Measurements from ENCODE around the gene DDX11. TPM values are rescaled to one million over a fixed set of nuclear protein-coding genes. Genes with fewer than 3 reads are reported as not detected.
"Not testable (repeated sequence)": the region's sequence is repeated elsewhere in the genome, so short reads cannot be mapped to it uniquely, and the experiment has no call there.

Gene DDX11
- total RNA-seq, 2 experiments from 2014 or later, result 115 to 116 TPM

GRCh38 chr12:31091629-31092028 is 18.0 kb downstream of the DDX11 start:
- H3K9me3 Mint-ChIP-seq; H3K4me1 Mint-ChIP-seq (ENCODE audit: low read depth); DNase-seq; H3K27ac Mint-ChIP-seq; intact Hi-C loops (cut with micrococcal nuclease); H3K4me3 Mint-ChIP-seq; CTCF ChIA-PET; H3K27me3 Mint-ChIP-seq; POLR2A ChIA-PET: not testable (repeated sequence)
- peaks cover 16% of the 10 kb centered on the region for H3K36me3 Mint-ChIP-seq

GRCh38 chr12:31092718-31093117 is 19.1 kb downstream of the DDX11 start:
- H3K4me3 Mint-ChIP-seq; H3K27me3 Mint-ChIP-seq; intact Hi-C loops (cut with micrococcal nuclease); CTCF ChIA-PET; DNase-seq; H3K27ac Mint-ChIP-seq; POLR2A ChIA-PET; H3K9me3 Mint-ChIP-seq; H3K4me1 Mint-ChIP-seq (ENCODE audit: low read depth): not testable (repeated sequence)
- H3K36me3 Mint-ChIP-seq, result peaks cover 18% of the 10 kb centered on the region

- CTCF ChIA-PET; POLR2A ChIA-PET; H3K27me3 Mint-ChIP-seq; H3K27ac Mint-ChIP-seq; H3K9me3 Mint-ChIP-seq; intact Hi-C loops (cut with micrococcal nuclease); H3K4me1 Mint-ChIP-seq (ENCODE audit: low read depth); H3K4me3 Mint-ChIP-seq; DNase-seq: not testable (repeated sequence)
- peaks cover 12% of the 10 kb centered on the region for H3K36me3 Mint-ChIP-seq
Measured at GRCh38 chr12:31095080-31095860, 21.6 kb downstream of the DDX11 start.

GRCh38 chr12:31096251-31097065 is 22.8 kb downstream of the DDX11 start:
- H3K4me1 Mint-ChIP-seq (ENCODE audit: low read depth); H3K9me3 Mint-ChIP-seq; H3K27me3 Mint-ChIP-seq; H3K27ac Mint-ChIP-seq; CTCF ChIA-PET; H3K4me3 Mint-ChIP-seq; intact Hi-C loops (cut with micrococcal nuclease); DNase-seq; POLR2A ChIA-PET: not testable (repeated sequence)
- peaks cover 12% of the 10 kb centered on the region for H3K36me3 Mint-ChIP-seq

- intact Hi-C loops (cut with micrococcal nuclease); POLR2A ChIA-PET; H3K27me3 Mint-ChIP-seq; H3K4me1 Mint-ChIP-seq (ENCODE audit: low read depth); H3K9me3 Mint-ChIP-seq; DNase-seq; H3K4me3 Mint-ChIP-seq; CTCF ChIA-PET; H3K27ac Mint-ChIP-seq: not testable (repeated sequence)
- H3K36me3 Mint-ChIP-seq, result peaks cover 17% of the 10 kb centered on the region
Measured at GRCh38 chr12:31097819-31098218, 24.2 kb downstream of the DDX11 start.

GRCh38 chr12:31098363-31098762 is 24.7 kb downstream of the DDX11 start:
- CTCF ChIA-PET; H3K27me3 Mint-ChIP-seq; POLR2A ChIA-PET; H3K4me1 Mint-ChIP-seq (ENCODE audit: low read depth); DNase-seq; intact Hi-C loops (cut with micrococcal nuclease); H3K27ac Mint-ChIP-seq; H3K4me3 Mint-ChIP-seq; H3K9me3 Mint-ChIP-seq: not testable (repeated sequence)
- H3K36me3 Mint-ChIP-seq, result peaks cover 17% of the 10 kb centered on the region

- H3K27ac Mint-ChIP-seq; DNase-seq; POLR2A ChIA-PET; H3K4me1 Mint-ChIP-seq (ENCODE audit: low read depth); H3K27me3 Mint-ChIP-seq; intact Hi-C loops (cut with micrococcal nuclease); CTCF ChIA-PET; H3K4me3 Mint-ChIP-seq; H3K9me3 Mint-ChIP-seq: not testable (repeated sequence)
- peaks cover 21% of the 10 kb centered on the region for H3K36me3 Mint-ChIP-seq
Measured at GRCh38 chr12:31098771-31099170, 25.1 kb downstream of the DDX11 start.

GRCh38 chr12:31099434-31099833 is 25.8 kb downstream of the DDX11 start:
- POLR2A ChIA-PET; H3K4me1 Mint-ChIP-seq (ENCODE audit: low read depth); intact Hi-C loops (cut with micrococcal nuclease); H3K27me3 Mint-ChIP-seq; H3K9me3 Mint-ChIP-seq; DNase-seq; H3K27ac Mint-ChIP-seq; CTCF ChIA-PET; H3K4me3 Mint-ChIP-seq: not testable (repeated sequence)
- peaks cover 23% of the 10 kb centered on the region for H3K36me3 Mint-ChIP-seq

GRCh38 chr12:31100503-31101208 is 27.0 kb downstream of the DDX11 start:
- H3K27ac Mint-ChIP-seq; CTCF ChIA-PET; H3K4me1 Mint-ChIP-seq (ENCODE audit: low read depth); DNase-seq; H3K9me3 Mint-ChIP-seq; intact Hi-C loops (cut with micrococcal nuclease); H3K4me3 Mint-ChIP-seq; POLR2A ChIA-PET; H3K27me3 Mint-ChIP-seq: not testable (repeated sequence)
- H3K36me3 Mint-ChIP-seq, result peaks cover 23% of the 10 kb centered on the region

GRCh38 chr12:31102125-31102524 is 28.5 kb downstream of the DDX11 start:
- H3K27ac Mint-ChIP-seq; H3K4me3 Mint-ChIP-seq; CTCF ChIA-PET; intact Hi-C loops (cut with micrococcal nuclease); H3K4me1 Mint-ChIP-seq (ENCODE audit: low read depth); POLR2A ChIA-PET; H3K27me3 Mint-ChIP-seq; H3K9me3 Mint-ChIP-seq; DNase-seq: not testable (repeated sequence)
- peaks cover 17% of the 10 kb centered on the region for H3K36me3 Mint-ChIP-seq

- intact Hi-C loops (cut with micrococcal nuclease); H3K27ac Mint-ChIP-seq: not testable (repeated sequence)
Measured at GRCh38 chr12:31102596-31102995, 28.9 kb downstream of the DDX11 start.

GRCh38 chr12:31103561-31103975 is 29.9 kb downstream of the DDX11 start:
- peaks cover 16% of the 10 kb centered on the region for H3K36me3 Mint-ChIP-seq
- POLR2A ChIA-PET; H3K9me3 Mint-ChIP-seq; DNase-seq; H3K4me1 Mint-ChIP-seq (ENCODE audit: low read depth); H3K27me3 Mint-ChIP-seq; intact Hi-C loops (cut with micrococcal nuclease); H3K27ac Mint-ChIP-seq; H3K4me3 Mint-ChIP-seq; CTCF ChIA-PET: not testable (repeated sequence)

More at GRCh38 chr12:31102596-31102995, 28.9 kb downstream of the DDX11 start:
- H3K9me3 Mint-ChIP-seq; CTCF ChIA-PET; POLR2A ChIA-PET; DNase-seq; H3K4me3 Mint-ChIP-seq; H3K27me3 Mint-ChIP-seq; H3K4me1 Mint-ChIP-seq (ENCODE audit: low read depth): not testable (repeated sequence)
- peaks cover 16% of the 10 kb centered on the region for H3K36me3 Mint-ChIP-seq

All from activated CD4-positive, alpha-beta memory T cell treated with anti-CD3 and anti-CD28 coated beads for 36 hours (primary cell).